ENCODE data around the gene FARSA.

Gene FARSA

GRCh38 chr19:12937093-12937926 is 3.8 kb upstream of the FARSA start:
- in situ Hi-C loops (cut with MboI; ENCODE audit: low sequenced_read_pairs, unreplicated experiment): no loop called here
- TF ChIP-seq, protein P1, sequence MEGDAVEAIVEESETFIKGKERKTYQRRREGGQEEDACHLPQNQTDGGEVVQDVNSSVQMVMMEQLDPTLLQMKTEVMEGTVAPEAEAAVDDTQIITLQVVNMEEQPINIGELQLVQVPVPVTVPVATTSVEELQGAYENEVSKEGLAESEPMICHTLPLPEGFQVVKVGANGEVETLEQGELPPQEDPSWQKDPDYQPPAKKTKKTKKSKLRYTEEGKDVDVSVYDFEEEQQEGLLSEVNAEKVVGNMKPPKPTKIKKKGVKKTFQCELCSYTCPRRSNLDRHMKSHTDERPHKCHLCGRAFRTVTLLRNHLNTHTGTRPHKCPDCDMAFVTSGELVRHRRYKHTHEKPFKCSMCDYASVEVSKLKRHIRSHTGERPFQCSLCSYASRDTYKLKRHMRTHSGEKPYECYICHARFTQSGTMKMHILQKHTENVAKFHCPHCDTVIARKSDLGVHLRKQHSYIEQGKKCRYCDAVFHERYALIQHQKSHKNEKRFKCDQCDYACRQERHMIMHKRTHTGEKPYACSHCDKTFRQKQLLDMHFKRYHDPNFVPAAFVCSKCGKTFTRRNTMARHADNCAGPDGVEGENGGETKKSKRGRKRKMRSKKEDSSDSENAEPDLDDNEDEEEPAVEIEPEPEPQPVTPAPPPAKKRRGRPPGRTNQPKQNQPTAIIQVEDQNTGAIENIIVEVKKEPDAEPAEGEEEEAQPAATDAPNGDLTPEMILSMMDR (IDR thresholded peaks at IDR 0.05; ENCODE audit: borderline replicate concordance, control extremely low read depth, extremely low read depth, insufficient read depth, missing control alignments): no peak
- DNase-seq (ENCODE audit: low spot score): no peak

DNA sequence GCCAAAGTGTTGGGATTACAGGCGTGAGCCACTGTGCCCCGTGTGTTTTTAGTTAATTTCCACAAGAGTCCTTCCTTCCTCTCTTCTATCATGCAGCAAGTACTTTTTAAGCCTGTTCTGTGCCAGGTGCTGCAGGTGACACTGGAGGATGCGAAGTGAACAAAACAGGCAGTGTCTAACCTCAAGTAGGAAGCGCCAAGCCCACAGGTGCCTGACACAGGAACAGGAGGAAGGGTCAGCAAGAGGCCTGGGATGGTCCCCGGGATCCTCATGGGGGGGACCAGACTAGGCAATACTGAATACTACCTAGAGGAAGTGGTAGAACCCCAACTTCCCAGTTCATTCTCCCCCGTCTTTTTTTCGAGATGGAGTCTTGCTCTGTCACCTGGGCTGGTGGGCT is 3.1 kb upstream of the FARSA start:
- in situ Hi-C loops (cut with MboI; ENCODE audit: low sequenced_read_pairs, unreplicated experiment): no loop called here
- no peak for DNase-seq (ENCODE audit: low spot score)

GRCh38 chr19:12935071-12935470 is 1.6 kb upstream of the FARSA start:
- DNase-seq (ENCODE audit: low spot score): no peak
- TF ChIP-seq, protein P1 (IDR thresholded peaks at IDR 0.05; ENCODE audit: borderline replicate concordance, control extremely low read depth, extremely low read depth, insufficient read depth, missing control alignments): no peak
- in situ Hi-C loops (cut with MboI; ENCODE audit: low sequenced_read_pairs, unreplicated experiment): no loop called here

More for the DNA sequence above, 3.1 kb upstream of the FARSA start:
- TF ChIP-seq, protein P1 (IDR thresholded peaks at IDR 0.05; ENCODE audit: borderline replicate concordance, control extremely low read depth, extremely low read depth, insufficient read depth, missing control alignments): no peak

DNA sequence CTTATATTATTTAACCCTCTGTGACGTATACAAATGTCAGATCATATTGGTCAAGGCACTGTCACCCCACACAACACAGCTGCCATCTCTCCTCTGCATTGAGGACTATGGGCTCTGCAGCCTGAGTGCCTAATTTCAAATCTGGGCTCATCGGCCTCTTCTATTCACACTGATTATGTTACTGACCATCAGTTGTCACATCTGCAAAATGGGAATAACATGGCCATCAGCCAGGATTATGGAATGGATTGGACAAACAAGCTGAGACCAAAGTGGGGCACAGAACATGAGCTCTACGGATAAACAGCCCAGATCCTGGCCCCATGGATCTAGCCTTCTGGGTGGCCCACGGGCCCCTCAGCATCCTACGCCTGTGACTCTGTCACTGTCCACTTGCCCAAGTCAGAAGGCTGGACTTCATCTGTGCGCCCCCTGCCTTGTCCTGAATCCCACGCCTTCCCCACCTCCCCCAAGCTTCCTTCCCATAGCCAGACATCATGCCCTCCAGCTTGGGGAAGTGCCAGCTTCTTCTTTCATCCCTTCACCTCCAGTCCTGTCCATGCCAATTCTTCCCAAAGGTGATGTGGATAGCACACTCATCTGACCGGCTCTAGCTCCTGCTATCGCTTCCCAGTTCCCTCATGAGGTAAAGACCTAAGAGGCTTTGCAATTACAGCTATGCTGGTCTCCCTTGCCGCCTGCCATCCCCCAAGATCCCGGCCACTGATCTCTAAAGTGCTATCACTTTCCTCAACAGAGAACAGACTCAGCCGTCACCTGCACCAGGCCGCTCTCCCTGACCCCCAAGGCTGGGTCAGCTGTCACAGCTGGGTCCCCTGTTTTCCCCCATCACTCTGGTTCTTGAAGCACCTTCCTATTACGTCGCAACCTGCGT is 872 bp downstream of the FARSA start:
- in situ Hi-C loops (cut with MboI; ENCODE audit: low sequenced_read_pairs, unreplicated experiment): no loop called here
- TF ChIP-seq, protein P1 (IDR thresholded peaks at IDR 0.05; ENCODE audit: borderline replicate concordance, control extremely low read depth, extremely low read depth, insufficient read depth, missing control alignments): no peak

GRCh38 chr19:12930002-12930645 is 3.4 kb downstream of the FARSA start:
- in situ Hi-C loops (cut with MboI; ENCODE audit: low sequenced_read_pairs, unreplicated experiment): no loop called here
- DNase-seq (ENCODE audit: low spot score): no peak

More for the DNA sequence above, 872 bp downstream of the FARSA start:
- DNase-seq (ENCODE audit: low spot score): no peak

More at GRCh38 chr19:12930002-12930645, 3.4 kb downstream of the FARSA start:
- TF ChIP-seq, protein P1 (IDR thresholded peaks at IDR 0.05; ENCODE audit: borderline replicate concordance, control extremely low read depth, extremely low read depth, insufficient read depth, missing control alignments): no peak
